HG03135 (cell line): ENCODE results near the gene AKAP12.
"Not testable (repeated sequence)": the region's sequence is repeated elsewhere in the genome, so short reads cannot be mapped to it uniquely, and the experiment has no call there.

ENCODE experiments used
- ATAC-seq: cut with Tn5 transposase; IDR thresholded peaks from one replicate; pipeline ENCODE4 v1.9.1; 2021; ENCODE audit warnings: mild to moderate bottlenecking, moderate library complexity; ENCODE audit not compliant: unreplicated experiment

Gene AKAP12

GRCh38 chr6:151307501-151307900, 67.7 kb downstream of the AKAP12 start:
- no peak for ATAC-seq

GRCh38 chr6:151309619-151310018, 69.9 kb downstream of the AKAP12 start:
- no peak for ATAC-seq

GRCh38 chr6:151310279-151310678, 70.5 kb downstream of the AKAP12 start:
- ATAC-seq: no peak

- ATAC-seq: no peak
Measured at GRCh38 chr6:151310852-151311767, 71.3 kb downstream of the AKAP12 start.

GRCh38 chr6:151313066-151313491, 73.3 kb downstream of the AKAP12 start:
- ATAC-seq: no peak

GRCh38 chr6:151315661-151316060, 75.9 kb downstream of the AKAP12 start:
- not testable (repeated sequence) for ATAC-seq

- no peak for ATAC-seq
Measured at GRCh38 chr6:151317103-151317994, 77.6 kb downstream of the AKAP12 start.

GRCh38 chr6:151317995-151318365, 78.2 kb downstream of the AKAP12 start:
- no peak for ATAC-seq

GRCh38 chr6:151320140-151320539, 80.4 kb downstream of the AKAP12 start:
- no peak for ATAC-seq

GRCh38 chr6:151321438-151321837, 81.7 kb downstream of the AKAP12 start:
- no peak for ATAC-seq

- ATAC-seq: no peak
Measured at GRCh38 chr6:151322570-151322969, 82.8 kb downstream of the AKAP12 start.

- ATAC-seq: peak; percentile 65
Measured at GRCh38 chr6:151323791-151324487, 84.2 kb downstream of the AKAP12 start.

GRCh38 chr6:151324488-151324825, 84.7 kb downstream of the AKAP12 start:
- no peak for ATAC-seq

GRCh38 chr6:151325075-151326050, 85.6 kb downstream of the AKAP12 start:
- ATAC-seq: no peak

GRCh38 chr6:151326116-151326825, 86.5 kb downstream of the AKAP12 start:
- ATAC-seq: no peak

GRCh38 chr6:151327101-151327500, 87.3 kb downstream of the AKAP12 start:
- no peak for ATAC-seq

GRCh38 chr6:151330130-151330696, 90.4 kb downstream of the AKAP12 start:
- ATAC-seq: no peak

GRCh38 chr6:151335930-151336329, 96.2 kb downstream of the AKAP12 start:
- no peak for ATAC-seq

- ATAC-seq: no peak
Measured at GRCh38 chr6:151338651-151339200, 99.0 kb downstream of the AKAP12 start.
